Measurements from ENCODE around the gene RIMBP2. TPM values are rescaled to one million over a fixed set of nuclear protein-coding genes. Genes with fewer than 3 reads are reported as not detected.

The RIMBP2 gene
- total and polyA plus RNA-seq, 9 of the 15 experiments (the other 6 are each of a cell fraction or from before 2014, with no cell fraction given): not detected

DNA sequence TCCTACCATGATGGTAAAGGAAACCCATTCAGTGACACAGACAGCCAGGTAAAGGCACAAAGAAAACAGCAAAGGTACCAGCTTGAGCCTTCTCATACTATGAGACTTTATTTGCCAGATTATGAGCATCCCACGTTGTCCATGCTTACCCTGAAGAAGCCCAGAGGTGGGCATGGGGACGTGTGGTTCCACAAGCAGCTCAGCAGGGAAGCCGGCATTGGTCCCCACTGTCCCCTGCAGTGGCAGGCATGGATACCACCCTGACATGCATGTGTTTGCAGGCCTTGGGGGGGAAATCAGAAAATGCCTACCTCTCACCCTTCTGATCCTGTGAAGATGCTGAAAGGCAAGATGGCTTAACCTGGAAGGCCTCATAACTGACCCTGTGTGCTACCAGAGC is 195.3 kb downstream of the RIMBP2 start (continued):
- TF ChIP-seq CHD7 (IDR thresholded peaks at IDR 0.05; ENCODE audit: low read depth, low read length): no peak

All from K562 (cell line).